K562 (cell line): ENCODE measurements around the gene CHCHD6. TPM values are rescaled to one million over a fixed set of nuclear protein-coding genes. Genes with fewer than 3 reads are reported as not detected.

Source experiments
- ATAC-seq: fragments of 200-7000 bp; cut with Tn5 transposase; 3 replicates; pipeline ENCODE4 v1.9.1; 2020; ENCODE audit warnings: moderate library complexity
- BruUV-seq: library from RNA; stranded (reverse); fragments of 400-500 nt; replicated peaks from 2 replicates; lab custom pipeline; 2021; lab: Mats Ljungman, UMichigan
- CTCF ChIA-PET: fragments of 300-600 bp; formaldehyde crosslinking; extraction: SDS; loops from one replicate; lab custom pipeline; 2021; ENCODE audit warnings: low intra/inter-chr PET ratio; lab: Yijun Ruan, JAX
- POLR2A ChIA-PET: fragments of 300-600, 350-650 bp; sonication (Branson Sonifier 250); formaldehyde crosslinking; extraction: SDS; loops from one replicate; lab custom pipeline; 2021; ENCODE audit warnings: antibody characterized with exemption, inconsistent platforms; lab: Yijun Ruan, JAX
- DNase-seq, 4 experiments: peaks; one replicate each; pipeline versions ENCODE4 v3.0.0 to v3.0.0-alpha.2; 2011 to 2018; ENCODE audit warnings: low spot score in 3 of 4, mixed read lengths in 3 of 4; ENCODE audit errors: extremely low read depth in 1 of 4
- FAIRE-seq: peaks from 2 replicates; lab custom pipeline; 2011; peaks lifted over from hg19 to GRCh38; lab: Jason Lieb, UNC
- H2AFZ ChIP-seq: 2 replicates; pipeline ENCODE4 v1.6.0; 2011; ENCODE audit warnings: low read depth, low read length, control low read depth, inconsistent platforms
- H3K27ac ChIP-seq: fragments of 200-600 bp; 3 replicates; pipeline ENCODE4 v1.8.0; 2011; ENCODE audit warnings: low read depth, mild to moderate bottlenecking, control low read depth, inconsistent platforms, low read length, moderate library complexity, mixed read lengths; ENCODE audit errors: extremely low read depth
- H3K27me3 ChIP-seq, 2 experiments: fragments of 300-600 bp in 1 of 2; 2 replicates in 1 of 2; 3 replicates in 1 of 2; pipeline versions ENCODE4 v1.6.0 to v1.8.0; 2011; ENCODE audit warnings: inconsistent platforms in 2 of 2, low read length in 2 of 2, mild to moderate bottlenecking in 1 of 2, mixed read lengths in 1 of 2, moderate library complexity in 1 of 2; ENCODE audit not compliant: control insufficient read depth in 2 of 2, insufficient read depth in 2 of 2
- H3K36me3 ChIP-seq: fragments of 300-600 bp; 3 replicates; pipeline ENCODE4 v1.8.0; 2011; ENCODE audit warnings: mild to moderate bottlenecking, low read length, inconsistent platforms; ENCODE audit not compliant: control insufficient read depth, insufficient read depth
- H3K4me1 ChIP-seq, 2 experiments: fragments of 200-600 bp in 1 of 2; replicated peaks in 1 of 2; 2 replicates in 1 of 2; 3 replicates in 1 of 2; pipeline versions ENCODE4 v1.5.1 to v1.8.0; 2011; ENCODE audit warnings: inconsistent platforms in 2 of 2, low read length in 2 of 2, mild to moderate bottlenecking in 1 of 2, mixed read lengths in 1 of 2, moderate library complexity in 1 of 2; ENCODE audit not compliant: control insufficient read depth in 2 of 2, insufficient read depth in 2 of 2
- H3K4me2 ChIP-seq: 2 replicates; pipeline ENCODE4 v1.6.1; 2011; ENCODE audit warnings: low read length, control low read depth, inconsistent platforms, mixed read lengths; ENCODE audit not compliant: insufficient read depth
- H3K4me3 ChIP-seq: fragments of 200-600 bp; sonication (generic), shearing (Covaris generic); 2 replicates; pipeline ENCODE4 v1.5.1; 2016; ENCODE audit warnings: control low read depth, inconsistent platforms
- H3K79me2 ChIP-seq: fragments of 200-600 bp; 3 replicates; pipeline ENCODE4 v1.8.0; 2011; ENCODE audit warnings: low read length, inconsistent platforms; ENCODE audit not compliant: control insufficient read depth, insufficient read depth
- H3K9ac ChIP-seq, 2 experiments: 2 replicates each; pipeline versions ENCODE4 v1.6.0 to v1.6.1; 2011; ENCODE audit warnings: low read depth in 2 of 2, low read length in 2 of 2, control low read depth in 1 of 2, inconsistent platforms in 1 of 2, mild to moderate bottlenecking in 1 of 2, mixed read lengths in 1 of 2; ENCODE audit not compliant: insufficient read depth in 1 of 2
- H3K9me1 ChIP-seq: one replicate; pipeline ENCODE4 v1.6.0; 2011; ENCODE audit warnings: inconsistent platforms, mild to moderate bottlenecking, low read length, moderate library complexity; ENCODE audit not compliant: control insufficient read depth, insufficient read depth
- H3K9me3 ChIP-seq: replicated peaks from 2 replicates; pipeline ENCODE4 v1.5.1; 2011; ENCODE audit warnings: low read depth, low read length, inconsistent platforms; ENCODE audit not compliant: control insufficient read depth, insufficient read depth
- H4K20me1 ChIP-seq: replicated peaks from 2 replicates; pipeline ENCODE4 v1.6.1; 2011; ENCODE audit warnings: low read length, inconsistent platforms, mixed read lengths; ENCODE audit not compliant: control insufficient read depth, insufficient read depth
- CTCF ChIP-seq, 3 experiments: IDR thresholded peaks in 2 of 3; conservative IDR thresholded peaks in 1 of 3; 2 replicates each; pipeline ENCODE4 v1.5.1; 2011 to 2012; ENCODE audit warnings: low read length in 3 of 3, mild to moderate bottlenecking in 3 of 3, control low read depth in 2 of 3, improper control_type of control experiment in 1 of 3, inconsistent platforms in 1 of 3, low read depth in 1 of 3, mixed read lengths in 1 of 3, moderate library complexity in 1 of 3; ENCODE audit not compliant: insufficient read depth in 2 of 3
- RAD21 ChIP-seq, 2 experiments: fragments of 250-450 bp in 1 of 2; fragments of 450-650 bp in 1 of 2; sonication (Bioruptor Pico) in 1 of 2; formaldehyde crosslinking in 1 of 2; IDR thresholded peaks in 1 of 2; conservative IDR thresholded peaks in 1 of 2; 2 replicates each; pipeline versions ENCODE4 v1.4.0 to v1.8.0; 2020 to 2022; ENCODE audit warnings: mild to moderate bottlenecking in 2 of 2, moderate library complexity in 1 of 2
- RFX1 ChIP-seq: fragments of 450-650 bp; IDR thresholded peaks from 2 replicates; pipeline ENCODE4 v1.6.1; 2016; ENCODE audit warnings: mild to moderate bottlenecking, moderate library complexity
- TCF7 ChIP-seq: sonication (generic); IDR thresholded peaks from 2 replicates; pipeline ENCODE4 v1.6.1; 2016; ENCODE audit warnings: antibody characterized with exemption, borderline replicate concordance
- whole genome bisulfite sequencing: fragments of 100-300 bp; shearing (Covaris generic); methylation state at CpG from one replicate; pipeline ENCODE4 v1.1.6; 2016; ENCODE audit warnings: low coverage, mixed read lengths; ENCODE audit not compliant: insufficient coverage; ENCODE audit errors: missing lambda C conversion rate; 5-methylcytosine and 5-hydroxymethylcytosine counted together
- in situ Hi-C: fragments of 300-500 bp; cut with MboI; formaldehyde crosslinking; loops from 4 replicates; pipeline ENCODE4 v1.15.0; 2018; ENCODE audit warnings: inconsistent platforms, mixed read lengths
- intact Hi-C: fragments of 100-400 bp; cut with micrococcal nuclease; formaldehyde crosslinking; loops from 2 replicates; pipeline ENCODE4 v1.14.2; 2022
- polyA plus RNA-seq, 8 experiments: library from polyadenylated mRNA; depleted of rRNA in 4 of 8; stranded (reverse) in 5 of 8; unstranded in 3 of 8; fragments of >200 nt; fragmentation: Nextera tagmentation in 2 of 8; fragmentation: Illumina TruSeq in 1 of 8; extraction: Ambion mirVana in 2 of 8; extraction: Trizol in 1 of 8; gene quantifications; 2 replicates each; pipeline versions ENCODE4 v1.2.1 to v1.2.3, GENCODE V29; 2011 to 2014; ENCODE audit warnings: inconsistent platforms in 1 of 8, missing spikeins in 1 of 8
- total RNA-seq, 7 experiments: library from RNA; depleted of rRNA in 6 of 7; stranded (reverse); fragments of >200 nt in 6 of 7; fragmentation: Illumina TruSeq in 2 of 7; extraction: Trizol in 2 of 7; gene quantifications; 2 replicates each; pipeline versions ENCODE4 v1.2.1 to v1.2.3, GENCODE V29; 2011 to 2021; ENCODE audit warnings: low replicate concordance in 1 of 7
- TF ChIP-seq, protein P1 (sequence below): IDR thresholded peaks from 2 replicates; pipeline ENCODE4 v1.6.1; 2011; ENCODE audit warnings: borderline replicate concordance, low read depth, mild to moderate bottlenecking, moderate library complexity, low read length; ENCODE audit not compliant: insufficient read depth, poor library complexity, severe bottlenecking

The CHCHD6 gene
- total and polyA plus RNA-seq, 9 of the 15 experiments (the other 6 are each of a cell fraction or from before 2014, with no cell fraction given) = 4.6 to 18.6 (median 10.9) TPM

- FAIRE-seq = peak; percentile 15
- H3K27me3 ChIP-seq = peaks cover 0 to 45% of the 10 kb centered on the region in 2 experiments; a peak in 2 of 5 replicates
- no TSS peak for BruUV-seq
- no peak overlapping the region for H3K4me3 ChIP-seq
- TF ChIP-seq RFX1 (no peak), RAD21 (CRISPR knock-in tag; conservative IDR thresholded peaks at IDR 0.05 in 1 of 2, IDR thresholded peaks at IDR 0.05 in 1 of 2) (peak in 1 of 2 experiments; percentile 9; a peak in 1 of 4 replicates), CTCF (IDR thresholded peaks at IDR 0.05 in 2 of 3, conservative IDR thresholded peaks at IDR 0.05 in 1 of 3; ENCODE audit: insufficient read depth in 2 of 3, low read depth in 1 of 3, low read length in 3 of 3) (peak; percentile 7 to 30 (median 26); a peak in 2 of 6 replicates), TCF7 (no peak)
- TF ChIP-seq, protein P1, sequence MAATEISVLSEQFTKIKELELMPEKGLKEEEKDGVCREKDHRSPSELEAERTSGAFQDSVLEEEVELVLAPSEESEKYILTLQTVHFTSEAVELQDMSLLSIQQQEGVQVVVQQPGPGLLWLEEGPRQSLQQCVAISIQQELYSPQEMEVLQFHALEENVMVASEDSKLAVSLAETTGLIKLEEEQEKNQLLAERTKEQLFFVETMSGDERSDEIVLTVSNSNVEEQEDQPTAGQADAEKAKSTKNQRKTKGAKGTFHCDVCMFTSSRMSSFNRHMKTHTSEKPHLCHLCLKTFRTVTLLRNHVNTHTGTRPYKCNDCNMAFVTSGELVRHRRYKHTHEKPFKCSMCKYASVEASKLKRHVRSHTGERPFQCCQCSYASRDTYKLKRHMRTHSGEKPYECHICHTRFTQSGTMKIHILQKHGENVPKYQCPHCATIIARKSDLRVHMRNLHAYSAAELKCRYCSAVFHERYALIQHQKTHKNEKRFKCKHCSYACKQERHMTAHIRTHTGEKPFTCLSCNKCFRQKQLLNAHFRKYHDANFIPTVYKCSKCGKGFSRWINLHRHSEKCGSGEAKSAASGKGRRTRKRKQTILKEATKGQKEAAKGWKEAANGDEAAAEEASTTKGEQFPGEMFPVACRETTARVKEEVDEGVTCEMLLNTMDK = peak; percentile 27
- TF ChIP-seq, all 486 proteins: peak for 3
- POLR2A ChIA-PET = no interaction called here
- intact Hi-C loops (loop anchor here (10.0 kb wide), 1 partner anchor 140 kb away; the partner anchor contains the start of gene CHST13), in situ Hi-C loops (no loop called here)
- Histone ChIP-seq H4K20me1 (no peaks in the 10 kb centered on the region), H3K36me3 (no peaks in the 10 kb centered on the region), H3K9ac (no peak overlapping the region), H3K27ac (no peak overlapping the region), H3K4me2 (no peak overlapping the region), H3K4me1 (no peaks in the 10 kb centered on the region), H2AFZ (no peak overlapping the region), H3K9me1 (no peaks in the 10 kb centered on the region), H3K9me3 (no peaks in the 10 kb centered on the region), H3K79me2 (no peaks in the 10 kb centered on the region)
- ATAC-seq = peak; percentile 74
- CTCF ChIA-PET = no interaction called here
- 3% methylated on average over 5 of the region's 5 CpGs for WGBS
- DNase-seq = peak in 2 of 4 experiments; percentile 9 to 19
These were observed 39.3 kb upstream of the CHCHD6 start for GRCh38 chr3:126664591-126665214.
